Omental fat pad (tissue), 4 donors: ENCODE results near the gene MYL3. TPM values are rescaled to one million over a fixed set of nuclear protein-coding genes. Genes with fewer than 3 reads are reported as not detected.

Experiments
- ATAC-seq: fragments of 150-250 bp; one replicate; pipeline ENCODE4 v1.9.1; 2016; ENCODE audit warnings: mild to moderate bottlenecking, moderate library complexity; ENCODE audit not compliant: low FRiP score
- DNase-seq: peaks from one replicate; pipeline ENCODE4 v3.0.0-alpha.2; 2019; ENCODE audit warnings: low spot score
- CTCF ChIP-seq, 3 donors: fragments of 450-650 bp; IDR thresholded peaks; one replicate each; pipeline ENCODE4 v1.5.1; 2016 to 2017; ENCODE audit warnings: antibody characterized with exemption in 3 of 3, mild to moderate bottlenecking in 3 of 3, moderate library complexity in 2 of 3
- total RNA-seq, 4 donors: library from RNA; depleted of rRNA; stranded (reverse); fragments of >200 nt; gene quantifications; one replicate each; pipeline ENCODE4 v1.1.0, GENCODE V29; 2016

MYL3 gene
- total RNA-seq, 4 donors from 2014 or later = 3.9 to 11.7 (median 5.0) TPM

- TF ChIP-seq CTCF (IDR thresholded peaks at IDR 0.05) = no peak
- ATAC-seq (no peak), DNase-seq (no peak)
Observed at GRCh38 chr3:46895761-46896160, 32.5 kb upstream of the MYL3 start.

- peak in 1 of 3 donors; percentile 83 for TF ChIP-seq CTCF (IDR thresholded peaks at IDR 0.05)
- ATAC-seq (peak; percentile 36), DNase-seq (peak; percentile 82)
Observed at GRCh38 chr3:46895204-46895660, 32.0 kb upstream of the MYL3 start.

GRCh38 chr3:46894256-46894655 is 31.0 kb upstream of the MYL3 start:
- ATAC-seq (no peak), DNase-seq (no peak)
- no peak for TF ChIP-seq CTCF (IDR thresholded peaks at IDR 0.05)

GRCh38 chr3:46893763-46894162 is 30.5 kb upstream of the MYL3 start:
- no peak for DNase-seq
- TF ChIP-seq CTCF (IDR thresholded peaks at IDR 0.05) = no peak
- ATAC-seq = no peak

GRCh38 chr3:46893146-46893748 is 30.0 kb upstream of the MYL3 start:
- no peak for ATAC-seq
- no peak for TF ChIP-seq CTCF (IDR thresholded peaks at IDR 0.05)
- no peak for DNase-seq

GRCh38 chr3:46892285-46893145 is 29.3 kb upstream of the MYL3 start:
- DNase-seq (peak; percentile 34), ATAC-seq (peak; percentile 71)
- no peak for TF ChIP-seq CTCF (IDR thresholded peaks at IDR 0.05)
